HG03439 (cell line): ENCODE data around the gene MACROH2A2.
"Not testable (repeated sequence)": the region's sequence is repeated elsewhere in the genome, so short reads cannot be mapped to it uniquely, and the experiment has no call there.

Experiments
- ATAC-seq: cut with Tn5 transposase; IDR thresholded peaks from one replicate; pipeline ENCODE4 v1.9.1; 2021; ENCODE audit warnings: mild to moderate bottlenecking, moderate library complexity; ENCODE audit not compliant: unreplicated experiment

MACROH2A2 gene

DNA sequence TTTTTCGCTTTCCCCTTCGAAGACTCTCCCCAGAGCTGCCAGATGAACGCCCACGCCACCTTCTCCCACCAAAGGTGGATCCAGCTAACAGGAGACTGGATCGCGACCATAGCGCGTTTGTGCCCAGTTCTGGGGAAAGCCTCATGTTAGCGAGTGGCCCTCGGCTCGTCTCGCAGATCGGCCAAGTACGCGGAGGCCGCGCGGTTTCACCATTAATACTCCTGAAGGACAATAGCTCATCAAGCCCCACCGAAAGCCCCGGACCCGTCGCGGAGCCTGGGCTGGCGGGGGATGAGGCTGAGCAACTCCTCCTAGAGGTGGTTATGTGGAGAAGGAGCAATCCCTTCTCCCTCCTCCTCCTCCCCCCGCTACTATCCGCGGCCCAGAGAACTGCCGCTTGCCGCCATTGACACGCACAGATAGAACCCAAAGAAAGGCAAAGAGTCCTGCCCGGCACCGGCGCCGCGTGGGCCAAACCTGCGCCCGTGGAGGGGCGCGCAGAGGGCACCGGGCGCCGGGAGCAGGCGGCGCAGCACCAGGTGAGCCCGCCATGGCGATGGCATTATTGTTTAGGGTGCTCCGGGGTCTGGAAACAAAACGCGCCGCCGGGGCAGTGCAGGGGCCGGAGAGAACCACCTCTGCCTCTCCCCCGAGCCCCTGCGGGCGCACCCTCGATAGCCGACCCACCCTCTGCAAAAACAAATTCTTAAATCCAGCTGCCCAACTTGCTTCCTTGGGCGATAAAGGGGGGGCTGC is at the start of gene MACROH2A2:
Gene MACROH2A2, plus strand, starts transcription at position 385 of the 756 bp plus-strand sequence. CDS start 22,813 bp downstream, outside the sequence.
- no peak for ATAC-seq

GRCh38 chr10:70007116-70007820 is 45.4 kb upstream of the MACROH2A2 start:
- ATAC-seq, result no peak

GRCh38 chr10:70031215-70031614 is 21.4 kb upstream of the MACROH2A2 start:
- no peak for ATAC-seq

- no peak for ATAC-seq
These were observed 19.9 kb upstream of the MACROH2A2 start for GRCh38 chr10:70032667-70033289.

DNA sequence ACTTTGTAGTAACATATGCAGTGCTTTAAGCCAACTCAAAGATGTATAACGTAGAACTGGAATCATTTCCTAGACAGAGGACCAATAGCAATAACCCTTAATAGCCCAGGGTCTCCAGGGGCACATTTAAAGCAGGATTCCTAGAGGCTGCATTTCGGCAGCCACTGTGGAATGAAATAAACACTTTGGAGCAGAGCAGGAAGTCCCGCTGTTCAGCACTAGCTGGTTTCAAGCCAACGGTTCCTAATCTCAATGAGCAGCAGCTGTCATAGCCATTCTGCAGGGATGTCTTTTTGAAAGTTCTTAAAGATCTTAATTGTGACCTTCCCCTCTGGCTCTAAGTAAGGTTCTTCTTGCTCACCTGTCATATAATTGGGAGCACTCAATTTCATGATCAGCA is 18.4 kb upstream of the MACROH2A2 start:
- no peak for ATAC-seq

GRCh38 chr10:70035531-70035930 is 17.1 kb upstream of the MACROH2A2 start:
- ATAC-seq, result no peak

- ATAC-seq, result no peak
These were observed 13.7 kb upstream of the MACROH2A2 start for GRCh38 chr10:70038923-70039322.

DNA sequence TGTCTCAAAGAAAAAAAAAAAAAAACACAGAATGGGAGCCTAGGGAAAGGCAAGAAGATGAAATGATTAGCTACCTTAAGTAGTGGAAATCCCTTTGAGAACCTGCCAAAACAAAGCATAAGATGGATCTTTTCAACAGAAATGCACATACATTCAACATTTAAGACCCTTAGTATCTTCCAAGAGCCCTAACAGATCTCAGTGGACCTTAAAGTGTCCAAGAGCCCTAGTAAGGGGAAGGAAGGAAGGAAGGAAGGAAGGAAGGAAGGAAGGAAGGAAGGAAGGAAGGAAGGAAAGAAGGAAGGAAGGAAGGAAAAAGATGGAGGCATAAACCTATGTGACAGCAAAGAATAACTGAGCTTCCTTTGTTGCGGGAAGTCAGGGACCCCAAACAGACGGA is 11.6 kb upstream of the MACROH2A2 start:
- no peak for ATAC-seq

DNA sequence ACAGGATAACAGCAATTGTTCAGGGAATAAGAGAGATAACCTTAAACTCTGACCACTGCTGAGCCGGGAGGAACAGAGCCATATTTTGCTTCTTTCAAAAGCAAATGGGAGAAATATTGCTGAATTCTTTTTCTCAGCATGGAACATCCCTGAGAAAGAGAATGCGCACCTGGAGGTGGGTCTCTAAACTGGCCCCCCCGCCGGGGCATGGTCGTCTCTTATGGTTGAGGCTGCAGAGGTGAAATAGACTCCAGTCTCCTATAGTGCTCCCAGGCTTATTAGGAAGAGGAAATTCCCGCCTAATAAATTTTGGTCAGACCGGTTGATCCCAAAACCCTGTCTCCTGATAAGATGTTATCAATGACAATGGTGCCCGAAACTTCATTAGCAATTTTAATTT is 10.9 kb upstream of the MACROH2A2 start:
- ATAC-seq, result not testable (repeated sequence)

- ATAC-seq, result not testable (repeated sequence)
These were observed 5.6 kb upstream of the MACROH2A2 start for GRCh38 chr10:70047066-70047465.

DNA sequence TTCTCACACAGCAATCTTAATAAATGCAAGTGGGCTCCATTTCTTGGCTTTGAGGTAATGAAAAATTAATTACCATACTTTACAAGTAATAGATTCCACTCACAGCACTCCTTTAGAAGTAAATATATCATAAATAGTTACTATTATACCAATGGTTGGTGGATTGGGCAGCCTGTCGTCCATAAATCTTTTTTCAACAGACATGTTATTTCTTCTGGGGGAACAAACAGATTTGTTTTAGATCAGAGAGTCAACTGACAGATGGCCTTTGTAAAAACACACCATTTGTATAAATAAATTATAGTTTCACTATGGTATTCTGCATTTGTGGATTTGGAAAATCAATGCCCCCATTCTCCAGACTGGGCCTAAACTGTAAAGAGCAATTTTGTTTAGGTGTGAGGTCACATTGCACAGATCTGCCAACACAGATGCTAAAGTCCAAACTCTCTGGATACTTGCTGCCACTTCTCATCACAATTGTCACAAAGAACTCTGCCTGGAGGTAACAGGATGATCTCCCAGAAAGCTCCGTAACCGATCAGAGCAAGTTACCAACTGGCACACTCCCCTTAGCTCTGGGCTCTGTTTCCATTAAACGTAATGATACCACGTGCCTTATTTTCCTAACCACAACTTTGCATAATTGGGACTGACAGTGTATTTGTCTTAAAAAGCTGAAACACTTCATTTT is 4.5 kb upstream of the MACROH2A2 start:
- no peak for ATAC-seq

DNA sequence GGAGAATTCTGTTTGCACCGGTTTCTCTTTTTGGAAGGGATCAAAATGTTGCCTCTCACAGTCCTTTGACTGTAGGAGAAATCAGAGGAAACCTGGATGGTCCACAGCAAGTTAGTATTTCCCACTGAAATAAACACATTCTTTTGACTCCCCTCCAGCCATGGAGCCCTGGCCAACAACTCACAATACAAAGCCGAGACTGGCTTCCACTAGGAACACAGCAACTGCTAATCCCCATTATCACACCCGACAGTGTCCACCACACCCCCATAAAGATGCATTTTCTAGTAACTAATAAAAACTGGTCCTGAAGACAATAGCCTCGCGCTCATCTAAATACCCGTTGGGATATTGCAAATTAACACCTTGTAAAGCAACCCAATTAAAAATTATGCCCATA is 798 bp upstream of the MACROH2A2 start:
- ATAC-seq, result no peak

- ATAC-seq, result no peak
These were observed 683 bp downstream of the MACROH2A2 start for GRCh38 chr10:70053218-70053840.

- no peak for ATAC-seq
These were observed 1.2 kb downstream of the MACROH2A2 start for GRCh38 chr10:70053841-70054288.

- no peak for ATAC-seq
These were observed 2.3 kb downstream of the MACROH2A2 start for GRCh38 chr10:70054902-70055301.

DNA sequence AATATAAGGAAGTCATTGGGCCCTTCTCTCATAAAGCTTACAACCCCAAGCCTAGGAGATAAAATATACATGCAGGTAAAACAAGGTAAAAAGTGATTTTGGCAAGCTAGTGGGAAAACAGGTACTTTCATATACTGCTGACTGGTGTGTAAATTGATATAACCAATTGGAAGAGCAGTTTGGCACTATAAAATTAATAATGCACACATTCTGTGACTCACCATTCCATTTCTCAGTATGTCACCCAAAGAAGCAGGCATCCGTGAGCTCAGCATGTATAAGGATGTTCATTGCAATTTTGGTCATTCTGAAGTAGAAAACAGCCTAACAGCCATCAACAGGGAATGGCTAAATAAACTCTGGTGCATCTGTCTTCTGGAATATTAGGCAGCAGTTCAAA is 2.9 kb downstream of the MACROH2A2 start:
- no peak for ATAC-seq

- no peak for ATAC-seq
These were observed 4.7 kb downstream of the MACROH2A2 start for GRCh38 chr10:70057306-70057705.

DNA sequence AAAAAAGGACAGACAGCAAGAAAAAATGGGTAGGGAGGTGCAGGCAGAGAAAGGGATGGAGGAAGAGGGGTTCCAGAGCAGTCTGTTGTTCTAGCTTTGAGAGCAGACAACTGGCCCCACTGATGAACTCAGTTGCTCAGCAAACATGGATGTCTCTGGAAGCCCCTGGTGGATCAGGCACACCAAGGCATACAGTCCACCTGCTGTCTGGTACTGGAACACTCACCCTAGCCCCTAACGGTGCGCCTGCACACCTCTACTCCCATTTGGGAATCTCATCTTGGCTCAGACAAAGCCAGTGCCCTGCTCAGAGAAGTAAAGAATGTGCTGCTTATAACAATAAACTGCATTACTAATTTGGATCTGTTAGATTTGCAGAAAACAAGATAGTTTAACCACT is 7.7 kb downstream of the MACROH2A2 start:
- no peak for ATAC-seq

GRCh38 chr10:70063418-70064098 is 10.9 kb downstream of the MACROH2A2 start:
- no peak for ATAC-seq

GRCh38 chr10:70064486-70064885 is 11.8 kb downstream of the MACROH2A2 start:
- no peak for ATAC-seq
